ENCODE data around the gene TGFA.

- TF ChIP-seq TAF1 (IDR thresholded peaks at IDR 0.05; ENCODE audit: low read depth), result no peak
- no peak for TF ChIP-seq CEBPB (IDR thresholded peaks at IDR 0.05)
- TF ChIP-seq, protein P1, sequence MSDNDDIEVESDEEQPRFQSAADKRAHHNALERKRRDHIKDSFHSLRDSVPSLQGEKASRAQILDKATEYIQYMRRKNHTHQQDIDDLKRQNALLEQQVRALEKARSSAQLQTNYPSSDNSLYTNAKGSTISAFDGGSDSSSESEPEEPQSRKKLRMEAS (IDR thresholded peaks at IDR 0.05), result no peak
- no peak for TF ChIP-seq RAD21 (IDR thresholded peaks at IDR 0.05; ENCODE audit: low read depth)
- TF ChIP-seq CREB1 (IDR thresholded peaks at IDR 0.05; ENCODE audit: low read depth), result no peak
- TF ChIP-seq YY1 (IDR thresholded peaks at IDR 0.05; ENCODE audit: low read depth), result no peak
- TF ChIP-seq NFIC (IDR thresholded peaks at IDR 0.05), result no peak
- TF ChIP-seq, protein P2, sequence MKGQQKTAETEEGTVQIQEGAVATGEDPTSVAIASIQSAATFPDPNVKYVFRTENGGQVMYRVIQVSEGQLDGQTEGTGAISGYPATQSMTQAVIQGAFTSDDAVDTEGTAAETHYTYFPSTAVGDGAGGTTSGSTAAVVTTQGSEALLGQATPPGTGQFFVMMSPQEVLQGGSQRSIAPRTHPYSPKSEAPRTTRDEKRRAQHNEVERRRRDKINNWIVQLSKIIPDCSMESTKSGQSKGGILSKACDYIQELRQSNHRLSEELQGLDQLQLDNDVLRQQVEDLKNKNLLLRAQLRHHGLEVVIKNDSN (IDR thresholded peaks at IDR 0.05), result no peak
- TF ChIP-seq, protein P3, sequence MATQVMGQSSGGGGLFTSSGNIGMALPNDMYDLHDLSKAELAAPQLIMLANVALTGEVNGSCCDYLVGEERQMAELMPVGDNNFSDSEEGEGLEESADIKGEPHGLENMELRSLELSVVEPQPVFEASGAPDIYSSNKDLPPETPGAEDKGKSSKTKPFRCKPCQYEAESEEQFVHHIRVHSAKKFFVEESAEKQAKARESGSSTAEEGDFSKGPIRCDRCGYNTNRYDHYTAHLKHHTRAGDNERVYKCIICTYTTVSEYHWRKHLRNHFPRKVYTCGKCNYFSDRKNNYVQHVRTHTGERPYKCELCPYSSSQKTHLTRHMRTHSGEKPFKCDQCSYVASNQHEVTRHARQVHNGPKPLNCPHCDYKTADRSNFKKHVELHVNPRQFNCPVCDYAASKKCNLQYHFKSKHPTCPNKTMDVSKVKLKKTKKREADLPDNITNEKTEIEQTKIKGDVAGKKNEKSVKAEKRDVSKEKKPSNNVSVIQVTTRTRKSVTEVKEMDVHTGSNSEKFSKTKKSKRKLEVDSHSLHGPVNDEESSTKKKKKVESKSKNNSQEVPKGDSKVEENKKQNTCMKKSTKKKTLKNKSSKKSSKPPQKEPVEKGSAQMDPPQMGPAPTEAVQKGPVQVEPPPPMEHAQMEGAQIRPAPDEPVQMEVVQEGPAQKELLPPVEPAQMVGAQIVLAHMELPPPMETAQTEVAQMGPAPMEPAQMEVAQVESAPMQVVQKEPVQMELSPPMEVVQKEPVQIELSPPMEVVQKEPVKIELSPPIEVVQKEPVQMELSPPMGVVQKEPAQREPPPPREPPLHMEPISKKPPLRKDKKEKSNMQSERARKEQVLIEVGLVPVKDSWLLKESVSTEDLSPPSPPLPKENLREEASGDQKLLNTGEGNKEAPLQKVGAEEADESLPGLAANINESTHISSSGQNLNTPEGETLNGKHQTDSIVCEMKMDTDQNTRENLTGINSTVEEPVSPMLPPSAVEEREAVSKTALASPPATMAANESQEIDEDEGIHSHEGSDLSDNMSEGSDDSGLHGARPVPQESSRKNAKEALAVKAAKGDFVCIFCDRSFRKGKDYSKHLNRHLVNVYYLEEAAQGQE (IDR thresholded peaks at IDR 0.05; ENCODE audit: low read depth), result no peak
- no peak for TF ChIP-seq FOXM1 (IDR thresholded peaks at IDR 0.05; ENCODE audit: borderline replicate concordance, low read depth)
- TF ChIP-seq EP300 (IDR thresholded peaks at IDR 0.05; ENCODE audit: borderline replicate concordance), result no peak
- no peak for TF ChIP-seq EGR1 (IDR thresholded peaks at IDR 0.05)
- no peak for TF ChIP-seq ZBTB7A (IDR thresholded peaks at IDR 0.05; ENCODE audit: low read depth)
- TF ChIP-seq TCF12 (IDR thresholded peaks at IDR 0.05; ENCODE audit: low read depth), result no peak
These were observed 44.6 kb upstream of the TGFA start for GRCh38 chr2:70598197-70598596.
